Measurements from ENCODE around the gene SEMA4C.

GRCh38 chr2:96816836-96817702 lies 52.8 kb downstream of the SEMA4C start:
- TF ChIP-seq CTCF (optimal IDR thresholded peaks at IDR 0.05 in 1 of 3, IDR thresholded peaks at IDR 0.05 in 1 of 3, conservative IDR thresholded peaks at IDR 0.05 in 1 of 3; ENCODE audit: extremely low read depth in 1 of 3, insufficient read depth in 2 of 3, low read length in 3 of 3) (no peak), EZH2 (IDR thresholded peaks at IDR 0.05; ENCODE audit: low read length) (no peak)
